ENCODE data around the gene WNT3A.

DNA sequence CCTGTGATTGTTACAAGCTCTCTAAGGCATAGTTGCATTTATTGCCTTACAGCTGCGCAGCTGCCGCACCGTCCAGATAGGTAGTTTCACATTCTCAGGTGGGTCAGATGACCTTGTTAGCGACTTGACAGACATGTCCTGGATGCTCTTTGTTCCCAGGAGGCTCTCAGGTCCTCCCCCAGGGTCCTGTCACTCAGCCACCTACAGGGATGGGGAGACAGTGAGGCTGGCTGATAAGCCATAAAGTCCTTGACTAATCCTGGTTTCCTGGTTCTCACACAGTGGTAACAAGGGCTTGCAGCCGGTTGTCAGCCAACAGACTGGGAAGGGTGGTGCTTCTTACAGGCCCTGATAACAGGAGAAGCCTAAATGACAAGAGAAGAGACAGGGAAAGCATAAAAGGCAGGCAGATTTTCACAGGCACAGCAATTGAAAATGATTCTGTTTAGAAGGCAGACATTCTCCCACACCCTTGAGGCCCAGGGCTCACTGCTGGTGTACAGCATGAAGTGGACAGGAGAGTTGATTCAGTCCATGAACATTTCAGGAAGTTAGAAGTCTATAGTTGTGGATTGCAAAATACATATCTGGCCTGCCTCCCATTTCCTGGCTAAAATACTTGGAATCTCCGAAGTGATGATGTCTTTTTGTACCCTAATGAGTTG is 78.6 kb downstream of the WNT3A start:
- TF ChIP-seq, protein P1, sequence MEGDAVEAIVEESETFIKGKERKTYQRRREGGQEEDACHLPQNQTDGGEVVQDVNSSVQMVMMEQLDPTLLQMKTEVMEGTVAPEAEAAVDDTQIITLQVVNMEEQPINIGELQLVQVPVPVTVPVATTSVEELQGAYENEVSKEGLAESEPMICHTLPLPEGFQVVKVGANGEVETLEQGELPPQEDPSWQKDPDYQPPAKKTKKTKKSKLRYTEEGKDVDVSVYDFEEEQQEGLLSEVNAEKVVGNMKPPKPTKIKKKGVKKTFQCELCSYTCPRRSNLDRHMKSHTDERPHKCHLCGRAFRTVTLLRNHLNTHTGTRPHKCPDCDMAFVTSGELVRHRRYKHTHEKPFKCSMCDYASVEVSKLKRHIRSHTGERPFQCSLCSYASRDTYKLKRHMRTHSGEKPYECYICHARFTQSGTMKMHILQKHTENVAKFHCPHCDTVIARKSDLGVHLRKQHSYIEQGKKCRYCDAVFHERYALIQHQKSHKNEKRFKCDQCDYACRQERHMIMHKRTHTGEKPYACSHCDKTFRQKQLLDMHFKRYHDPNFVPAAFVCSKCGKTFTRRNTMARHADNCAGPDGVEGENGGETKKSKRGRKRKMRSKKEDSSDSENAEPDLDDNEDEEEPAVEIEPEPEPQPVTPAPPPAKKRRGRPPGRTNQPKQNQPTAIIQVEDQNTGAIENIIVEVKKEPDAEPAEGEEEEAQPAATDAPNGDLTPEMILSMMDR (IDR thresholded peaks at IDR 0.05; ENCODE audit: low read length) = no peak
- no peak for TF ChIP-seq EZH2 (IDR thresholded peaks at IDR 0.05; ENCODE audit: borderline replicate concordance, low read length)

All from OCI-LY1 (cell line).